GM10266 (cell line): ENCODE measurements around the gene CIROP.

ENCODE experiments used
- DNase-seq: peaks from one replicate; pipeline ENCODE4 v3.0.0; 2012; ENCODE audit errors: extremely low spot score
- CTCF ChIP-seq: IDR thresholded peaks from 2 replicates; pipeline ENCODE4 v1.5.1; 2012; ENCODE audit warnings: mild to moderate bottlenecking, low read depth; ENCODE audit not compliant: control insufficient read depth, insufficient read depth; ENCODE audit errors: missing control alignments

The CIROP gene, protein sequence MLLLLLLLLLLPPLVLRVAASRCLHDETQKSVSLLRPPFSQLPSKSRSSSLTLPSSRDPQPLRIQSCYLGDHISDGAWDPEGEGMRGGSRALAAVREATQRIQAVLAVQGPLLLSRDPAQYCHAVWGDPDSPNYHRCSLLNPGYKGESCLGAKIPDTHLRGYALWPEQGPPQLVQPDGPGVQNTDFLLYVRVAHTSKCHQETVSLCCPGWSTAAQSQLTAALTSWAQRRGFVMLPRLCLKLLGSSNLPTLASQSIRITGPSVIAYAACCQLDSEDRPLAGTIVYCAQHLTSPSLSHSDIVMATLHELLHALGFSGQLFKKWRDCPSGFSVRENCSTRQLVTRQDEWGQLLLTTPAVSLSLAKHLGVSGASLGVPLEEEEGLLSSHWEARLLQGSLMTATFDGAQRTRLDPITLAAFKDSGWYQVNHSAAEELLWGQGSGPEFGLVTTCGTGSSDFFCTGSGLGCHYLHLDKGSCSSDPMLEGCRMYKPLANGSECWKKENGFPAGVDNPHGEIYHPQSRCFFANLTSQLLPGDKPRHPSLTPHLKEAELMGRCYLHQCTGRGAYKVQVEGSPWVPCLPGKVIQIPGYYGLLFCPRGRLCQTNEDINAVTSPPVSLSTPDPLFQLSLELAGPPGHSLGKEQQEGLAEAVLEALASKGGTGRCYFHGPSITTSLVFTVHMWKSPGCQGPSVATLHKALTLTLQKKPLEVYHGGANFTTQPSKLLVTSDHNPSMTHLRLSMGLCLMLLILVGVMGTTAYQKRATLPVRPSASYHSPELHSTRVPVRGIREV

GRCh38 chr14:23104591-23105347, at the start of gene CIROP:
Gene CIROP, minus strand, starts transcription at chr14:23104989. Its CDS starts 69 bp downstream, at chr14:23104920.
- TF ChIP-seq CTCF: no peak
- DNase-seq: no peak

DNA sequence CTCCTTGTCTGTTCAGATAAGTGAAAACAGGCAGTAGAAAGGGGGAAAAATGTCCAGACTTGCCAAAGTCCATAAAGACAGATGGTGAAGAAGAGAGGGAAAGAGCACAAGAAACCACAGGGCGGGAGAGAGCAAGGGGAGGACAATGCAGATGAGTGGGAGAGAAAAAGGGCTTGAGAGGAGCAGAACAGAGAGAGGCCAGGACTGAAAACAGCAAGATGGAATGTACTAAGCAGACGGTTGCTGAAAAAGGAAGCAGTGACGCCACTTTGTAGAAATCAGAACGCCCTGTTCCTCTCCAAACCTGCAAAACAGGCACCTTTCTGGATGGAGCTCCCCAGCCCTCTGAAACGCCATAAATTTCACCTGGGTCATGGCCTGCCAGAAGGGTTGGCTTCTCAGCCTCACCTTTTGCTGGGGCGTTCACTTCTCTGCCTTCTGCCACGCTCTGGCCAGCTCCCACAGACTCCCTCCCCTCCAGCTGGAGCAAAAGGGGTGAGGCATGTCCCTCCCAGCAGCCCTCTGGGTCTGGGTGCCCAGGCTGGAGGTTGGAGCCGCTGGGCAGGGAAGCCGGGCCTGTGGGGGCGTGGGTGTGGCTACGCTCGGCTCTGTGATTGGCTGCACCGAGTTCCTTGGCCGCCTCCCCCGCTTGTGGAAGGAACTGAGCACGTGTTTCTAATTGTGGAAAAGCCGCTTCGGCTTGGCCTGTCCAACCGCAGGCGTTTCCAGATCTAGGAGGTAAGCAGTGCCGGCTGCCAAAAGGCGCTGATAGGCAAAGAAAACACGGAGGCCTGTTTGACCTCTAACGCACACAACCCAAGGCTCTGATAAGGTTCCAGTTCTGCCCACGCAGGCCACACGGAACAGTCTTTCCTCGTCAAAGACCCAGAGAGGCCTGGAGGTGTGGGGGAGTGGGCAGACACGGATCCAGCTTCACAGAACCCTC, 49.3 kb upstream of the CIROP start:
- no peak for DNase-seq
- no peak for TF ChIP-seq CTCF

DNA sequence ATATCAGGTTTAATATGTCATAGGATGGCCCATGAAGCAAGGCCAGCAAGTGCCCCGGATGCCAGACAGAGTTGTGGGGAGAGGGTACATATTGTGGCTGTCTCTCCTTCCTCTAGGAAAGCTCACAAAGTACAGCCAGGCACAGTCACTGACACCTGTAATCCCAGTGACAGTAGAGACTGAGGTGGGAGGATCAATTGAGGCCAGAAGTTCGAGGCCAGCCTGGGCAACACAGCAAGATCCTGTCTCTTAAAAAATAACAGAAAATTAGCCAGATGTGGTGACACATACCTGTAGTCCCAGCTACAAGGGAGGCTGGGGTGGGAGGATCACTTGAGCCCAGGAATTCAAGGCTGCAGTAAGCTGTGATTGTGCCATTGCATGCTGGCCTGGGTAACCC, 46.6 kb upstream of the CIROP start:
- DNase-seq: no peak
- TF ChIP-seq CTCF: no peak

GRCh38 chr14:23149745-23150144, 45.0 kb upstream of the CIROP start:
- DNase-seq: no peak
- no peak for TF ChIP-seq CTCF

GRCh38 chr14:23148591-23149249, 43.9 kb upstream of the CIROP start:
- TF ChIP-seq CTCF: no peak
- no peak for DNase-seq

- no peak for DNase-seq
- no peak for TF ChIP-seq CTCF
These were observed 42.9 kb upstream of the CIROP start for GRCh38 chr14:23147676-23148075.
